Parathyroid adenoma (tissue), 2 donors: ENCODE results near the gene HDAC4.
"Not testable (repeated sequence)": the region's sequence is repeated elsewhere in the genome, so short reads cannot be mapped to it uniquely, and the experiment has no call there.

Experiments
- H2AFZ ChIP-seq: fragments of 300-600 bp; sonication (generic); one replicate; pipeline ENCODE4 v1.7.0; 2017; ENCODE audit warnings: antibody characterized with exemption, mild to moderate bottlenecking
- H3K27ac ChIP-seq: fragments of 300-600 bp; sonication (generic); one replicate; pipeline ENCODE4 v1.7.0; 2017
- H3K27me3 ChIP-seq: fragments of 300-600 bp; sonication (generic); one replicate; pipeline ENCODE4 v1.7.0; 2017; ENCODE audit warnings: low read length; ENCODE audit not compliant: control insufficient read depth, insufficient read depth
- H3K36me3 ChIP-seq: fragments of 300-600 bp; sonication (generic); one replicate; pipeline ENCODE4 v1.7.0; 2017; ENCODE audit warnings: low read length; ENCODE audit not compliant: control insufficient read depth, insufficient read depth
- H3K4me1 ChIP-seq: fragments of 300-600 bp; sonication (generic); one replicate; pipeline ENCODE4 v1.7.0; 2017; ENCODE audit warnings: control low read depth
- H3K4me2 ChIP-seq: fragments of 300-600 bp; sonication (generic); one replicate; pipeline ENCODE4 v1.7.0; 2017; ENCODE audit warnings: low read length
- H3K4me3 ChIP-seq: fragments of 300-600 bp; sonication (generic); one replicate; pipeline ENCODE4 v1.7.0; 2017; ENCODE audit warnings: low read depth, low read length
- H3K79me2 ChIP-seq: fragments of 300-600 bp; sonication (generic); one replicate; pipeline ENCODE4 v1.7.0; 2017; ENCODE audit warnings: control low read depth
- H3K9ac ChIP-seq: fragments of 300-600 bp; sonication (generic); one replicate; pipeline ENCODE4 v1.7.0; 2017; ENCODE audit warnings: mild to moderate bottlenecking
- H3K9me3 ChIP-seq: fragments of 300-600 bp; sonication (generic); one replicate; pipeline ENCODE4 v1.7.0; 2017; ENCODE audit warnings: low read length; ENCODE audit not compliant: control insufficient read depth
- CTCF ChIP-seq: fragments of 300-600 bp; sonication (generic); IDR thresholded peaks from one replicate; pipeline ENCODE4 v1.7.0; 2017; ENCODE audit warnings: antibody characterized with exemption, mild to moderate bottlenecking
- donor health status: primary hyperparathyroidism.

Gene HDAC4

GRCh38 chr2:239041062-239041461 is 359.8 kb downstream of the HDAC4 start:
- Histone ChIP-seq H3K4me3 (no peak overlapping the region), H3K9ac (no peak overlapping the region), H3K79me2 (no peaks in the 10 kb centered on the region), H2AFZ (no peak overlapping the region), H3K27me3 (no peaks in the 10 kb centered on the region), H3K4me2 (no peak overlapping the region), H3K4me1 (no peaks in the 10 kb centered on the region), H3K9me3 (no peaks in the 10 kb centered on the region), H3K36me3 (no peaks in the 10 kb centered on the region), H3K27ac (no peak overlapping the region)
- no peak for TF ChIP-seq CTCF

- Histone ChIP-seq H3K4me3 (no peak overlapping the region), H3K36me3 (no peaks in the 10 kb centered on the region), H3K27ac (no peak overlapping the region), H3K4me2 (no peak overlapping the region), H3K4me1 (no peaks in the 10 kb centered on the region), H3K9ac (no peak overlapping the region), H3K9me3 (no peaks in the 10 kb centered on the region), H3K79me2 (no peaks in the 10 kb centered on the region), H3K27me3 (no peaks in the 10 kb centered on the region), H2AFZ (no peak overlapping the region)
- TF ChIP-seq CTCF, result no peak
Measured at GRCh38 chr2:239040152-239040761, 360.6 kb downstream of the HDAC4 start.

GRCh38 chr2:239039479-239039861 is 361.4 kb downstream of the HDAC4 start:
- H3K9me3 ChIP-seq, result no peaks in the 10 kb centered on the region
- no peak overlapping the region for H3K27ac ChIP-seq
- H3K4me3 ChIP-seq, result no peak overlapping the region
- no peak overlapping the region for H2AFZ ChIP-seq
- H3K27me3 ChIP-seq, result no peaks in the 10 kb centered on the region
- no peak for TF ChIP-seq CTCF
- H3K36me3 ChIP-seq, result no peaks in the 10 kb centered on the region
- no peaks in the 10 kb centered on the region for H3K4me1 ChIP-seq
- no peak overlapping the region for H3K4me2 ChIP-seq
- H3K9ac ChIP-seq, result no peak overlapping the region
- no peaks in the 10 kb centered on the region for H3K79me2 ChIP-seq

- TF ChIP-seq CTCF, result no peak
- no peaks in the 10 kb centered on the region for H3K9me3 ChIP-seq
- H3K4me3 ChIP-seq, result no peak overlapping the region
- no peaks in the 10 kb centered on the region for H3K27me3 ChIP-seq
- no peak overlapping the region for H3K27ac ChIP-seq
- H2AFZ ChIP-seq, result no peak overlapping the region
- H3K79me2 ChIP-seq, result no peaks in the 10 kb centered on the region
- no peaks in the 10 kb centered on the region for H3K36me3 ChIP-seq
- H3K9ac ChIP-seq, result no peak overlapping the region
- no peak overlapping the region for H3K4me2 ChIP-seq
- H3K4me1 ChIP-seq, result no peaks in the 10 kb centered on the region
Measured at GRCh38 chr2:239038773-239039478, 361.9 kb downstream of the HDAC4 start.

GRCh38 chr2:239038284-239038683 is 362.5 kb downstream of the HDAC4 start:
- H3K79me2 ChIP-seq, H3K9ac ChIP-seq, H3K4me3 ChIP-seq, H3K36me3 ChIP-seq, H3K4me1 ChIP-seq, H3K27ac ChIP-seq, H3K27me3 ChIP-seq, H2AFZ ChIP-seq, H3K9me3 ChIP-seq, H3K4me2 ChIP-seq: not testable (repeated sequence)
